NCI-H526 (cell line): Measurements from ENCODE around the gene SPACA5.
"Not testable (repeated sequence)": the region's sequence is repeated elsewhere in the genome, so short reads cannot be mapped to it uniquely, and the experiment has no call there.

ENCODE experiments used
- DNase-seq, 2 experiments: peaks; one replicate each; lab custom pipeline; 2025; lab: John Stamatoyannopoulos, UW

The SPACA5 gene

DNA sequence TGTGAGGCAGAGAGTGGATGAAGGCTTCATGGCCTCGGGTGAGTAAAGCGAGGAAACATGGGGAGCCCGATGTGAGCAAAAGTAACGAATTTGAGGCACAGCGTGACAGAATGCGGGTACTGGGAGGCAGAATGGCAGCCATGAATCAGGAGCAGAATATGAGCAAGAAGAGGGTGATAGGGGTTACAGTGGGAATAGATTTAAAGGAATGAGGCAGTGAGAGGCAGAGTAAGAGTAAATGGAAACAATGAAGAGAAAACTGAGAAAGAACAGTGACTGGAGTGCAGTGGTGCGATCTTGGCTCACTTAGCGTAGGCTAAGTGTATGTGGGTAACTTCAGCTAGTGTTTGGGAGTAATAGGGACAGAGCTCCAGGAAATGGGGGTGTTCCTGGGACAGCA, at the start of gene SPACA5:
SPACA5 (plus strand) TSS at position 301 of the 400 bp plus-strand sequence. CDS start 815 bp downstream, outside the sequence.
- not testable (repeated sequence) for DNase-seq

DNA sequence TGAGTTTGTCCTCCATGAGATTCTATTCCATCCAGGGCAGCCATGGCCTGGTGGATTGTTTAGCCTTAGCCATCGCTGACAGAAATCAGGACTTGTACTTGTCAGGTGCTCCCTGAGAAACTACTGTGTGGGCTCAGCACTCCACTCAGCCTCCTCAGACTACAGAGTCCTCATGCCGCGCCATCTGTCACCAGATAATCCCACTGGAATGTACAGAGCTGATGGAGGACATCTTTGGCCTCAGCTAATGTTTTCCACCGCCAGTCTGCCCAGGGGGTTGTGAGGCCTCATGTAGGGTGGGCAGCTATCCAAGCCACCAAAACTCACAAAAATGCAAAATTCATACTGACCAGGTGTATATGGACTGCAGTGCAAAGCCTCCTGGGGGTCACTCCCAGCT, 48.6 kb upstream of the SPACA5 start:
- not testable (repeated sequence) for DNase-seq

DNA sequence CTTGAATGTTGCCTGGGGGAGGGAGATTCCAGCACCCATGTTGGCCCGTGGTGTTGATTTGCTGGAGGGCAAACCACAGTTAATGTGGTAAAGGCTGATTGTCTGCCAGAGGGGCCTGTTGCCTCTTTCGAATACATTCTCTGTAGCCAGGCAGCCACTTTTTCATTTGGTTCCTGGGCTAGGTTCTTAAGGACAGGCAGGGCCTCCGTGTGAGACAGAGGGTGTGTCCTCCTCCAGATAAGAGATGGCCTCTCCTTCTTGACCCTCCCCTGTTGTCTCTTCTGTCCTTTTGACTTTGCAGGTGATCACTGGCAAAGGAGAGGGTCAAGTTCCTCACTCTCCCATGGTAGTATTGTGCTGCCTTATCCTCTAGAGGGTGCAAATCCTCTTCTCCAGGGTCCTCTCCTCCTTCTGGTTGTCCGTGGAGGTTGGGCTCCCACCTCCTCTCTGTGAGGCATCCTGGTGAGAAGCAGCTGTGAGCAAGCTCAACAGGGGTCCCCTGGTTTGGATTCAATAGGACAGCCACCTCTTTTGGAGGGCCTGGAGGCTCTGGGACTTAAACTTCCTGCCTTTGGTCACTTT, 47.9 kb upstream of the SPACA5 start:
- peak in 1 of 2 experiments; percentile 26 for DNase-seq

DNA sequence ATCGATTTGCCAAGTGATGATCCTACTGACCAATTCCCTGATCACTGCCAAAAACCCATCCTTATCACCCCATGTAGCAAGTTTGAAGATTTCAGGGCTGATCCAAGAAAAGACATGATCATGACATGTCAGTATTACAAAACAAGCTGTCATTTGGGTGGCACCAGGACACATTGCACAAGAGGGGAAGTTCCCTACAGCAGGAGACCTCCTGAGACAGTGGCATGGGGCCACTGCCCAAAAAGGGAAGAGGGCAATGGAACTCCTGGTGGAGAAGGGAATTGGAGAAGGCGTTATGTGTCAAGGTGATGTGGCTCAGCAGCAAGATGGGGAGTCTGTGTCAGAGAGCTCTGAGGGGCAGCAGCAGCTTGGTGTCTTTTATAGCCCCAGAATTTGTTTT, 46.4 kb upstream of the SPACA5 start:
- DNase-seq: no peak

DNA sequence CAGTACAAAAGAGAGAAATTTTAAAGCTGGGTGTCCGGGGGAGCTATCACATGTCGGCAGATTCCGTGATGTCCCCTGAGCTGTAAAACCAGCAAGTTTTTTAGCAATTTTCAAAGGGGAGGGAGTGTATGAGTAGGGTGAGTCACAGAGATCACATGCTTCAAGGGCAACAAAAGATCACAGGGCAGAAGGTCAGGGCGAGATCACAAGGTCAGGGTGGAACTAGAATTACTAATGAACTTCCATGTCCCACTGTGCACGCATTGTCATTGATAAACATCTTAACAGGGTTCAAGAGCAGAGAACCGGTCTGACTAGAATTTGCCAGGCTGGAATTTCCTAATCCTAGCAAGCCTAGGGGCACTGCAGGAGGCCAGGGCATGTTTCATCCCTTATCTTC, 45.0 kb upstream of the SPACA5 start:
- not testable (repeated sequence) for DNase-seq

DNA sequence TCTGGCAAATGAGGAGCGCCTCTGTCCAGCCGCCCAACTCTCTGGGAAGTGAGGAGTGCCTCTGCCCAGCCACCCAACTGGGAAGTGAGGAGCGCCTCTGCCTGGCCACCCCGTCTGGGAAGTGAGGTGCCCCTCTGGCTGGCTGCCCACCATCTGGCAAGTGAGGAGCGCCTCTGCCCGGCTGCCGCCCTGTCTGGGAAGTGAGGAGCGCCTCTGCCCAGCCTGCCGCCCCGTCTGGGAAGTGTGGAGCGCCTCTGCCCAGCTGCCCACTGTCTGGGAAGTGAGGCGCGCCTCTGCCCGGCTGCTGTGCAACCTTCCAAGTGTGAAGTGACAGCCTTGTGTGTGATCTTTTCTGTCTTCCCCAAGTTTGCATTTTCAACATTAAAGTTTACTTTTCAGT, 41.3 kb upstream of the SPACA5 start:
- not testable (repeated sequence) for DNase-seq

- no peak for DNase-seq
Observed at GRCh38 chrX:47973235-47973634, 33.6 kb upstream of the SPACA5 start.

GRCh38 chrX:47976254-47977151, 30.3 kb upstream of the SPACA5 start:
- DNase-seq: no peak

GRCh38 chrX:47991263-47992094, 15.3 kb upstream of the SPACA5 start:
- no peak for DNase-seq

GRCh38 chrX:47992095-47992380, 14.8 kb upstream of the SPACA5 start:
- no peak for DNase-seq

GRCh38 chrX:47992669-47993068, 14.1 kb upstream of the SPACA5 start:
- no peak for DNase-seq

DNA sequence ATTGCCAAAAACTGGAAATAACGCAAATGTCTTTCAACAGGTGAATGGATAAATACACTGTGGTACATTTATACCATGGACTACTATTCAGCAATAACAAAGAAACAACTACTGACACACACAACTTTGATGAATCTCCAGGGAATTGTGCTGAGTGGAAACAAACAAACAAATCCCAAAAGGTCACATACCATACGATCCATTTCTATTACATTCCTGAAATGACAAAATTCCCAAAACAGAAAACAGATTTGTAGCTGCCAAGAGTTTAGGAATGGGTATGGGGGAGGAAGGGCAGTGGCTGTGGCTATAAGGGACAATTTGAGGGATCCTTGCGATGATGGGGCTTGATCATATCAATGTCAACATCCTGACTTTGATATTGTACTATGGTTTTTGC, 5.5 kb upstream of the SPACA5 start:
- no peak for DNase-seq

GRCh38 chrX:48002319-48002718, 4.5 kb upstream of the SPACA5 start:
- no peak for DNase-seq

DNA sequence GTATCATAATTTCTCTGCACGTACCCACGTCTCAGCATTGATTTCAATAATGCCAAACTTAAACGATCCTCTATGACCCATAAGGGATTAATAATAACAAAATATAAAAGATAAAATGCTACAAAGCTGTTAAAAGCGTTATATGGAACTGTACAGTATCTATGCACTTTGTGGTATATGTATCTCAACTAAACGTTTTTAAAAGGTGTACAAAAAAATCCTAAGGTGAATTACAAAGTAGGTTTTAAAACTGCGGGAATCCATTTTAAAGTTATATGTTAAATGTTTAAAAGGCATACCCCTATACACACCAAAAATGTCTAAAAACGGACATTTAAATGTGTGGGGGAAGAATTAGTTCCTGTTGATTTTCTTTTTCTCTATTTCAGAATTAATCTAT, 3.9 kb upstream of the SPACA5 start:
- no peak for DNase-seq

DNA sequence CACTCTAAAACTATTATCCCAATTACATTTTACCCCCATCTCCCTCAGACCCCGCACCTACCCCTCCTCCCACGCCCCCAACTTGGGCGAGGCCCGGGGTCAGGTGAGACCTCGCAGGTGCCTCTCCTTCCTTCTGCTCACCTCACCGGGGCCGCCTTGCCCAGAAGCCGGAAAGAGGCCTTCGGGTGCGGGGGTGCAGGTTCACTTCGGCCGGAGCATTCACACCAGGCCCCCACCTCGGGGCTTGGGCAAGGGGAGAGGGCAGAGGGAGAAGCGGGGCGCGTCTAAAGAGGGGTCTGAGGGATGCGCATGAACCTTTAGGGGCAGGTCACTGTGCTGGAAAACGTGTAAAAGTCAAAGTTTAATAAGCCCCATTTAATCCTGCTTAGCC, 3.4 kb upstream of the SPACA5 start:
- DNase-seq: no peak

DNA sequence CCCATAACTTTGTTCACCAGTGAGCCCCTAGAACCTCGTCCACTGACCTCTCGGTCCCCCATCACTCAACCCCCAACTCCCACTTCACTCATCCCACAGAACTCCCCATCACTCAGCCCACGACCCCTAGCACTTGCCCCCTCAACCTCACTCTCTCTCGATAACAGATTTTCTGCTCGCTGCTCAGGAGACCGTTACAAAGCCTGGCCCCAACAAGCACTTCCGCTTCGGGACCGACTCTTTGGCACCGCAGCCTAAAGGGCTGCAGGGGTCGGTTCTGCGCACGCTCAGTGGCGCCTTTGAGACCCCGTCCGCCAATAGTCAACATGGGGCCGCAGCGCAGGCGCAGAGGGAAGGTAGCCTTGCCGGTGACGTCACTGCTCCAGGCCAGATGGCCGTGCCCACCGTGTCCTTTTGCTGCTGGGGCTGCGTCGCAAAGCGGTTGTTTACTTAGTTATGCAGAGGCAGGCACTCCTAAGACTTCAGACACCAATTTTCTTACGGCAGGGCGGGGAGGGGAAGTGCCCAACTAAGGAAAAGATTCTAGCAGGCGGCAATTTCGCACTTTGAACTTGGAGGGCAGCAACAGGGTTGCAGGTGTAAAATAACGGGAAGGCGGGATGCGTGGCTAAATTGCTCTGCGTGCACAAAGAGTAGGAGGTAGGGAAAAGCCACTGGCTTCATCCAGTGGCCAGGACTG, 2.9 kb upstream of the SPACA5 start, which contains the start of gene ZNF182:
ZNF182 (minus strand) TSS at position 232 of the 700 bp plus-strand sequence. CDS start 1,380 bp downstream, outside the sequence.
- peak; percentile 83 to 93 for DNase-seq

GRCh38 chrX:48009445-48009960, 2.7 kb downstream of the SPACA5 start:
- DNase-seq: not testable (repeated sequence)

DNA sequence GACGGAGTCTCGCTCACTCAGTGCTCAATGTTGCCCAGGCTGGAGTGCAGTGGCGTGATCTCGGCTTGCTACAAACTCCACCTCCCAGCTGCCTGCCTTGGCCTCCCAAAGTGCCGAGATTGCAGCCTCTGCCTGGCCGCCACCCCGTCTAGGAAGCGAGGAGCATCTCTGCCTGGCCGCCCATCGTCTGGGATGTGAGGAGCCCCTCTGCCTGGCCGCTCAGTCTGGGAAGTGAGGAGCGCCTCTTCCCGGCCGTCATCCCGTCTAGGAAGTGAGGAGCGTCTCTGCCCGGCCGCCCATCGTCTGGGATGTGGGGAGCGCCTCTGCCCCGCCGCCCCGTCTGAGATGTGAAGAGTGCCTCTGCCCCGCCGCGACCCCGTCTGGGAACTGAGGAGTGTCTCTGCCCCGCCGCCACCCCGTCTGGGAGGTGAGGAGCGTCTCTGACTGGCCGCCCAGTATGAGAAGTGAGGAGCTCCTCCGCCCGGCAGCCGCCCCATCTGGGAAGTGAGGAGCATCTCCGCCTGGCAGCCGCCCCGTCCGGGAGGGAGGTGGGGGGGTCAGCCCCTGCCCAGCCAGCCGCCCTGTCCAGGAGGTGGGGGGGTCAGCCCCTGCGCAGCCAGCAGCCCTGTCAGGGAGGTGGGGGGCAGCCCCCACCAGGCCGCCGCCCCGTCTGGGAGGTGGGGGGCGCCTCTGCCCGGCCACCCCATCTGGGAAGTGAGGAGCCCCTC, 10.0 kb downstream of the SPACA5 start:
- DNase-seq: not testable (repeated sequence)

DNA sequence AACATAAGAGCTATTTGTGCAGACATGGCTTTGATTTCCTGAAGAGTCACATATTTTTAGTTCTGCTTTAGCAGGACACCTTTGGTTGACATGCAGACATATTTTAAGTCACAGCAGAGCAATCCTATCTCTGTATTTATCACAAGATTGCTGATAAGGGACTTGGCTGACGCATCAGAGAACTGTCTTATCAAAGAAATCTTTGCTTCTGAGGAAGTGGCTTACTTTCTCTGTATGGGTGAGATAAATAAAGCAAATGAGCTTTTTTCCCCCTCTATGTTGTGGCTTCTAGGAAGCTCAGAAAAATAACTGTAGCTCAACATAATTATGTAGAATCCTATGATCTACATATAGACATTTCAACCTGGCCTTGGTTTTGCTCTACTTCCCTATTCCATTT, 13.1 kb downstream of the SPACA5 start:
- DNase-seq: not testable (repeated sequence)

GRCh38 chrX:48020472-48020871, 13.7 kb downstream of the SPACA5 start:
- not testable (repeated sequence) for DNase-seq
